Measurements from ENCODE around the gene SYT6. TPM values are rescaled to one million over a fixed set of nuclear protein-coding genes. Genes with fewer than 3 reads are reported as not detected.

The SYT6 gene
- total and polyA plus RNA-seq, 10 of the 15 experiments (the other 5 are each of a cell fraction or from before 2014, with no cell fraction given): 0.05 to 0.39 TPM; not detected in 8

GRCh38 chr1:114154963-114155322 lies 1.3 kb upstream of the SYT6 start:
- no peak for TF ChIP-seq TCF7 (IDR thresholded peaks at IDR 0.05; ENCODE audit: borderline replicate concordance)
- TF ChIP-seq SIX5 (IDR thresholded peaks at IDR 0.05; ENCODE audit: low read depth, low read length, severe bottlenecking): no peak
- TF ChIP-seq REST (IDR thresholded peaks at IDR 0.05; ENCODE audit: low read depth, low read length): peak; percentile 77
- Histone ChIP-seq H3K27me3 (replicated peaks in 1 of 2; ENCODE audit: control insufficient read depth in 2 of 2, insufficient read depth in 2 of 2, low read length in 1 of 2) (peaks cover 13 to 21% of the 10 kb centered on the region in 2 experiments), H3K27ac (ENCODE audit: control insufficient read depth, insufficient read depth) (no peak overlapping the region), H3K36me3 (ENCODE audit: control insufficient read depth in 2 of 2, insufficient read depth in 2 of 2, low read length in 1 of 2) (no peaks in the 10 kb centered on the region), H4K20me1 (ENCODE audit: control insufficient read depth, insufficient read depth) (no peaks in the 10 kb centered on the region), H3K9ac (ENCODE audit: control insufficient read depth, insufficient read depth, low read length) (no peak overlapping the region), H3K4me1 (ENCODE audit: control insufficient read depth, insufficient read depth, low read length) (no peaks in the 10 kb centered on the region), H2AFZ (ENCODE audit: control insufficient read depth, low read depth, low read length) (no peak overlapping the region), H3K4me3 (no peak overlapping the region), H3K4me2 (ENCODE audit: control insufficient read depth, insufficient read depth) (no peak overlapping the region), H3K79me2 (ENCODE audit: control insufficient read depth, insufficient read depth, low read length) (no peaks in the 10 kb centered on the region), H3K9me3 (replicated peaks; ENCODE audit: control insufficient read depth, insufficient read depth, low read length) (no peaks in the 10 kb centered on the region)
- ChIA-PET POLR2A (no interaction called here), CTCF (no interaction called here), SMC1A (ENCODE audit: uncharacterized antibody, unreplicated experiment) (no interaction called here), RAD21 (ENCODE audit: unreplicated experiment) (no interaction called here)
- FAIRE-seq: no peak
- BruUV-seq (replicated peaks): no TSS peak
- DNase-seq (ENCODE audit: low read depth, low spot score): no peak
- WGBS (ENCODE audit: insufficient coverage, insufficient replicate concordance, low lambda C conversion rate, missing lambda C conversion rate): 55% methylated on average over 19 of the region's 19 CpGs
- intact Hi-C loops (cut with micrococcal nuclease; ENCODE audit: unreplicated experiment): no loop called here
- in situ Hi-C loops (cut with MboI): no loop called here
- ATAC-seq: no peak

All from GM12878 (cell line).